Epithelial cell of proximal tubule (primary cell): Measurements from ENCODE around the gene NACC2. TPM values are rescaled to one million over a fixed set of nuclear protein-coding genes. Genes with fewer than 3 reads are reported as not detected.
A peak's percentile ranks its signal among the peaks of the same experiment; 100 is the strongest.

ENCODE experiments used
- DNase-seq: peaks from one replicate; pipeline ENCODE4 v3.0.0-alpha.2; 2011; ENCODE audit warnings: low read depth
- H3K4me3 ChIP-seq: 2 replicates; pipeline ENCODE4 v1.5.1; 2011; ENCODE audit warnings: low read depth, mild to moderate bottlenecking, low read length
- CTCF ChIP-seq: conservative IDR thresholded peaks from 2 replicates; pipeline ENCODE4 v1.5.1; 2012; ENCODE audit warnings: low read depth, mild to moderate bottlenecking, low read length
- total RNA-seq: library from RNA; depleted of rRNA; stranded (reverse); fragments of >200 nt; gene quantifications from 2 replicates; pipeline ENCODE4 v1.2.3, GENCODE V29; 2015

The NACC2 gene
- total RNA-seq, 1 donor from 2014 or later, result 21.3 TPM

- peak; percentile 16 for TF ChIP-seq CTCF
- no peak for DNase-seq
- H3K4me3 ChIP-seq, result no peak overlapping the region
These were observed 73.0 kb downstream of the NACC2 start for GRCh38 chr9:136021872-136022681.

GRCh38 chr9:136021171-136021871, 73.8 kb downstream of the NACC2 start:
- no peak for DNase-seq
- no peak for TF ChIP-seq CTCF
- no peak overlapping the region for H3K4me3 ChIP-seq

GRCh38 chr9:136020671-136021070, 74.4 kb downstream of the NACC2 start:
- TF ChIP-seq CTCF, result no peak
- no peak overlapping the region for H3K4me3 ChIP-seq
- DNase-seq, result no peak

- H3K4me3 ChIP-seq, result no peak overlapping the region
- no peak for TF ChIP-seq CTCF
- no peak for DNase-seq
These were observed 74.9 kb downstream of the NACC2 start for GRCh38 chr9:136020206-136020605.

- no peak overlapping the region for H3K4me3 ChIP-seq
- TF ChIP-seq CTCF, result no peak
- no peak for DNase-seq
These were observed 75.4 kb downstream of the NACC2 start for GRCh38 chr9:136019681-136020060.

- H3K4me3 ChIP-seq, result no peak overlapping the region
- TF ChIP-seq CTCF, result no peak
- no peak for DNase-seq
These were observed 75.9 kb downstream of the NACC2 start for GRCh38 chr9:136019041-136019680.
